ENCODE data around the gene HPS1.

HPS1 gene

GRCh38 chr10:98419469-98420261 lies 27.1 kb downstream of the HPS1 start:
- no peak for DNase-seq (ENCODE audit: low spot score)
- no peak overlapping the region for H3K4me2 ChIP-seq (ENCODE audit: insufficient read depth, low read length, poor library complexity, severe bottlenecking)

DNA sequence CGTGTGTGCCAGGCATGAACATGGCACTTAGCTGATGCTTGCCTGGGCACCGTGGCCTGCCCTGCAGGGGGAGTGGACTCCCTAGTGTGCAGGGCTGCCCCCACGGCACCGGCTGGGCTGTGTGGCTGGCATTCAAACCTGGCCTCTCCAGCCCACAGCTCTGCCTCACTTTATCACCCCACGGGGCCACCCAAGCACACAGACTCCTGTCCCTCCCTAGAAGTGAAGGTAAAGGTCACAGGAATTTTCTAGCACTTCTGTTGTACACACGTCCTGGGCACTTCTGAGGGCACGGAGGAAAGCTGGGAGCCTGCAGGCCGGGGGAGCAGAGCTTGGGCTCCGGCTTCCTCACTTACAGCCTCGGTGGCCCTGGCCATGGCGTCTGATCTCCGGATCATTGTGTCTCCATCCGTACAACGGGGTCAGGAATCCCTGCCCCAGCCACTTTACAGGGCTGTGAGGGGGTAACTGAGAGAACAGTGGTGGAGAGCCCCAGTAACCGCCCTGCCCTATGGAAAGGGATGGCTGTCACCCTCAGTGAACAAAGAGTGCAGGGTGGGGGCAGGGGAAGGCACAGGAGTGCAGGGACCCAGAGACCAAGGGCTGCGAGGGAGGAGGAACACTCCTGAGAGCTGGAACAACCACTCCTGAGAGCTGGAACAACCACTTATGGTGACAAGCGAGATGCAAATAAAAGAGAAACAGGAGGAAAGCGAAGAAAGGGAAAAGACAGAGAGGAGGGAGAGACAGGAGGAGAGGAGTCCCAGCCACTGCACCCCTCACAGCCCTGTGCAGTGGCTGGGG lies 27.9 kb downstream of the HPS1 start:
- Histone ChIP-seq H4K91ac (ENCODE audit: low read depth, low read length, poor library complexity) (no peak overlapping the region), H3K23ac (ENCODE audit: low read depth, low read length, poor library complexity) (no peak overlapping the region), H3K4ac (ENCODE audit: low read length) (no peak overlapping the region), H3K9me3 (replicated peaks in 1 of 2; ENCODE audit: control insufficient read depth in 2 of 2, insufficient read depth in 1 of 2, low read depth in 1 of 2, low read length in 2 of 2) (no peaks in the 10 kb centered on the region), H3K18ac (ENCODE audit: low read length) (no peak overlapping the region), H3K9ac (ENCODE audit: low read depth, low read length, poor library complexity) (peak overlapping the region; percentile 24), H2AK5ac (ENCODE audit: low read depth, low read length) (no peak overlapping the region), H2BK5ac (ENCODE audit: low read length) (no peak overlapping the region), H3K4me2 (ENCODE audit: insufficient read depth, low read length, poor library complexity, severe bottlenecking) (no peak overlapping the region), H3K4me1 (ENCODE audit: control insufficient read depth in 2 of 2, insufficient read depth in 1 of 2, low read depth in 1 of 2, low read length in 2 of 2) (peaks cover 5 to 16% of the 10 kb centered on the region in 2 donors), H3K4me3 (ENCODE audit: low read length in 2 of 2) (no peak overlapping the region), H2BK15ac (ENCODE audit: low read length) (no peak overlapping the region), H2BK120ac (ENCODE audit: low read depth, low read length) (no peak overlapping the region), H3K27ac (replicated peaks; ENCODE audit: low read length) (no peak overlapping the region), H4K8ac (ENCODE audit: low read depth, low read length) (no peak overlapping the region), H2BK12ac (ENCODE audit: low read length) (no peak overlapping the region), H3K14ac (ENCODE audit: low read length) (no peak overlapping the region), H3K79me1 (ENCODE audit: low read depth, low read length) (no peaks in the 10 kb centered on the region), H2AFZ (ENCODE audit: low read length) (no peak overlapping the region), H3K36me3 (replicated peaks in 1 of 2; ENCODE audit: control insufficient read depth in 2 of 2, insufficient read depth in 2 of 2, low read length in 2 of 2) (peaks cover 4 to 19% of the 10 kb centered on the region in 2 donors), H3K27me3 (ENCODE audit: control insufficient read depth in 3 of 3, insufficient read depth in 3 of 3, low read depth in 1 of 3, low read length in 3 of 3) (no peaks in the 10 kb centered on the region)
- WGBS, 2 donors (ENCODE audit: extremely low coverage in 2 of 2, insufficient read length in 2 of 2, insufficient replicate concordance in 1 of 2), result no CpG with 5 or more reads among the region's 18 CpGs
- DNase-seq (ENCODE audit: low spot score), result no peak

More at GRCh38 chr10:98419469-98420261, 27.1 kb downstream of the HPS1 start:
- Histone ChIP-seq H3K4me1 (ENCODE audit: control insufficient read depth in 2 of 2, insufficient read depth in 1 of 2, low read depth in 1 of 2, low read length in 2 of 2) (peaks cover 5 to 11% of the 10 kb centered on the region in 2 donors), H2BK12ac (ENCODE audit: low read length) (no peak overlapping the region), H3K18ac (ENCODE audit: low read length) (no peak overlapping the region), H3K9ac (ENCODE audit: low read depth, low read length, poor library complexity) (no peak overlapping the region), H3K9me3 (replicated peaks in 1 of 2; ENCODE audit: control insufficient read depth in 2 of 2, insufficient read depth in 1 of 2, low read depth in 1 of 2, low read length in 2 of 2) (no peaks in the 10 kb centered on the region), H2BK15ac (ENCODE audit: low read length) (no peak overlapping the region), H3K27me3 (ENCODE audit: control insufficient read depth in 3 of 3, insufficient read depth in 3 of 3, low read depth in 1 of 3, low read length in 3 of 3) (no peaks in the 10 kb centered on the region), H3K4me3 (ENCODE audit: low read length in 2 of 2) (no peak overlapping the region), H4K8ac (ENCODE audit: low read depth, low read length) (no peak overlapping the region), H3K79me1 (ENCODE audit: low read depth, low read length) (no peaks in the 10 kb centered on the region), H2BK120ac (ENCODE audit: low read depth, low read length) (no peak overlapping the region), H4K91ac (ENCODE audit: low read depth, low read length, poor library complexity) (no peak overlapping the region), H3K4ac (ENCODE audit: low read length) (no peak overlapping the region), H3K27ac (replicated peaks; ENCODE audit: low read length) (no peak overlapping the region), H3K36me3 (replicated peaks in 1 of 2; ENCODE audit: control insufficient read depth in 2 of 2, insufficient read depth in 2 of 2, low read length in 2 of 2) (peaks cover 4 to 19% of the 10 kb centered on the region in 2 donors), H2AK5ac (ENCODE audit: low read depth, low read length) (no peak overlapping the region), H2BK5ac (ENCODE audit: low read length) (no peak overlapping the region), H3K14ac (ENCODE audit: low read length) (no peak overlapping the region), H2AFZ (ENCODE audit: low read length) (no peak overlapping the region), H3K23ac (ENCODE audit: low read depth, low read length, poor library complexity) (no peak overlapping the region)
- no CpG with 5 or more reads among the region's 17 CpGs for WGBS, 2 donors (ENCODE audit: extremely low coverage in 2 of 2, insufficient read length in 2 of 2, insufficient replicate concordance in 1 of 2)

GRCh38 chr10:98417973-98418664 lies 28.6 kb downstream of the HPS1 start:
- Histone ChIP-seq H2BK15ac (ENCODE audit: low read length) (no peak overlapping the region), H2AK5ac (ENCODE audit: low read depth, low read length) (peak overlapping the region; percentile 38), H2BK5ac (ENCODE audit: low read length) (no peak overlapping the region), H3K4me3 (ENCODE audit: low read length in 2 of 2) (no peak overlapping the region), H4K8ac (ENCODE audit: low read depth, low read length) (no peak overlapping the region), H3K23ac (ENCODE audit: low read depth, low read length, poor library complexity) (peak overlapping the region; percentile 25), H3K4ac (ENCODE audit: low read length) (no peak overlapping the region), H2BK12ac (ENCODE audit: low read length) (no peak overlapping the region), H3K9me3 (replicated peaks in 1 of 2; ENCODE audit: control insufficient read depth in 2 of 2, insufficient read depth in 1 of 2, low read depth in 1 of 2, low read length in 2 of 2) (no peaks in the 10 kb centered on the region), H3K4me2 (ENCODE audit: insufficient read depth, low read length, poor library complexity, severe bottlenecking) (no peak overlapping the region), H3K9ac (ENCODE audit: low read depth, low read length, poor library complexity) (no peak overlapping the region), H3K79me1 (ENCODE audit: low read depth, low read length) (no peaks in the 10 kb centered on the region), H3K14ac (ENCODE audit: low read length) (no peak overlapping the region), H4K91ac (ENCODE audit: low read depth, low read length, poor library complexity) (no peak overlapping the region), H2BK120ac (ENCODE audit: low read depth, low read length) (no peak overlapping the region), H2AFZ (ENCODE audit: low read length) (no peak overlapping the region), H3K4me1 (ENCODE audit: control insufficient read depth in 2 of 2, insufficient read depth in 1 of 2, low read depth in 1 of 2, low read length in 2 of 2) (peaks cover 5 to 16% of the 10 kb centered on the region in 2 donors), H3K18ac (ENCODE audit: low read length) (peak overlapping the region; percentile 45), H3K27me3 (ENCODE audit: control insufficient read depth in 3 of 3, insufficient read depth in 3 of 3, low read depth in 1 of 3, low read length in 3 of 3) (no peaks in the 10 kb centered on the region), H3K27ac (replicated peaks; ENCODE audit: low read length) (no peak overlapping the region), H3K36me3 (replicated peaks in 1 of 2; ENCODE audit: control insufficient read depth in 2 of 2, insufficient read depth in 2 of 2, low read length in 2 of 2) (peaks cover 4 to 19% of the 10 kb centered on the region in 2 donors)
- no CpG with 5 or more reads among the region's 21 CpGs for WGBS, 2 donors (ENCODE audit: extremely low coverage in 2 of 2, insufficient read length in 2 of 2, insufficient replicate concordance in 1 of 2)
- DNase-seq (ENCODE audit: low spot score), result no peak

All from neuronal stem cell (in vitro differentiated cells).